Adrenal gland (tissue), 12 donors: ENCODE measurements around the gene ACADL. TPM values are rescaled to one million over a fixed set of nuclear protein-coding genes. Genes with fewer than 3 reads are reported as not detected.

ENCODE experiments used
- DNase-seq, 7 donors: peaks; one replicate each; pipeline ENCODE4 v3.0.0-alpha.2; 2019 to 2020
- H3K27ac ChIP-seq, 5 donors: fragments of 200-600 bp; sonication (generic) in 4 of 5; 1 replicate in 3 of 5; 2 replicates in 2 of 5; pipeline versions ENCODE4 v1.5.1 to v1.8.0; 2016 to 2020; ENCODE audit warnings: mild to moderate bottlenecking in 1 of 5
- H3K27me3 ChIP-seq: fragments of 200-600 bp; 2 replicates; pipeline ENCODE4 v1.8.0; 2021
- H3K36me3 ChIP-seq, 2 donors: fragments of 200-600 bp; replicated peaks in 1 of 2; 1 replicate in 1 of 2; 2 replicates in 1 of 2; pipeline versions ENCODE4 v1.5.1 to v1.8.0; 2018 to 2022
- H3K4me1 ChIP-seq, 2 donors: fragments of 200-600 bp; replicated peaks in 1 of 2; 1 replicate in 1 of 2; 2 replicates in 1 of 2; pipeline versions ENCODE4 v1.5.1 to v1.8.0; 2018 to 2021
- H3K4me3 ChIP-seq, 4 donors: fragments of 200-600 bp; sonication (generic) in 3 of 4; one replicate each; pipeline ENCODE4 v1.5.1; 2016 to 2018
- H3K9me3 ChIP-seq, 3 donors: fragments of 200-600 bp; sonication (generic) in 1 of 3; replicated peaks in 1 of 3; 1 replicate in 2 of 3; 2 replicates in 1 of 3; pipeline versions ENCODE4 v1.5.1 to v1.8.0; 2016 to 2021
- POLR2A ChIP-seq, 2 donors: fragments of 450-650 bp; IDR thresholded peaks; one replicate each; pipeline ENCODE4 v1.6.1; 2017; ENCODE audit warnings: antibody characterized with exemption in 2 of 2, mild to moderate bottlenecking in 2 of 2, moderate library complexity in 1 of 2
- WGBS, 4 donors: extraction: QIAGEN DNeasy Blood & Tissue Kit in 2 of 4; methylation state at CpG; one replicate each; pipeline versions ENCODE4 v1.1.5 to v1.1.7; 2013 to 2017; 5-methylcytosine and 5-hydroxymethylcytosine counted together
- intact Hi-C, 2 donors: fragments of 100-400 bp; cut with DNase I; formaldehyde crosslinking; loops; one replicate each; pipeline versions ENCODE4 v1.14.1 to v1.15.0; 2022 to 2023
- polyA plus RNA-seq, 3 donors: library from polyadenylated mRNA; stranded (reverse); fragments of 200-250 nt in 2 of 3; fragments of 350-450 nt in 1 of 3; fragmentation: Illumina TruSeq in 1 of 3; extraction: RNeasy Lipid Tissue Mini Kit (QIAGEN cat#74804) in 1 of 3; gene quantifications; one replicate each; pipeline ENCODE4 v1.2.3, GENCODE V29; 2013 to 2014
- total RNA-seq, 9 donors: library from RNA; depleted of rRNA in 4 of 9; stranded (reverse); fragments of >200 nt in 4 of 9; fragments of 120-200 nt in 1 of 9; fragmentation: NEBNext Ultra II Directional in 1 of 9; extraction: Animal tissue kit (Norgen Biotek cat#: 25700) in 1 of 9; gene quantifications; one replicate each; pipeline versions ENCODE4 v1.1.0 to v1.2.4, GENCODE V29; 2013 to 2023
- TF ChIP-seq, protein P1 (sequence below), 6 experiments: fragments of 450-650 bp in 4 of 6; fragments of 200-600 bp in 2 of 6; sonication (generic) in 1 of 6; IDR thresholded peaks; 1 replicate in 5 of 6; 2 replicates in 1 of 6; pipeline versions ENCODE4 v1.5.1 to v1.8.0; 2016 to 2021; ENCODE audit warnings: antibody characterized with exemption in 6 of 6, mild to moderate bottlenecking in 2 of 6, moderate library complexity in 1 of 6
- donor health status: healthy with polysubstance abuse.
- donor health status: Bipolar disorder and iron deficiency.
- donor health status: DM: yes; HTN: yes; CAD: no.
- donor health status: DM: no; HTN: no; CAD: no.
- donor health status: DM: no; HTN: no; CAD: no.
- donor health status: DM: yes; HTN: yes; CAD: no.

ACADL gene
- total and polyA plus RNA-seq, 12 donors, result 0.06 to 5.4 (median 1.1) TPM; not detected in 1

DNA sequence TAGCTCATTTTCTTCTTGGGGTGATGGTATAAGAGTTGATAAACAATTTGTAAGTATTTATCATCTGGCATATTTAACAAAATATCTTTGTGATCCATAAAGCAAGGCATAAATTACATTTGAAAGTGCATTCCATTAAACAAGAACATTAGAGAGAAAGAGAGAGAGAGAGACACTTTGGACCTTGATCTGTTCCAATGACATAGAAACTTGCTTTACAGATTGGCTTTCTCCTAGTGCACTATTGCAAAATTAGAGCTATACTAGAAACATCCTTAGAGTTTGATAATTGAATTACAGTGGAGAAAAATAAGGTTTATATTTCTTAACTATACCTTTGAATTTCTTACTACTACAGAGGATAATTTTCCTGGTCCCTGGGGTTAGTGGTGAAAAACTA lies 5.7 kb upstream of the ACADL start:
- intact Hi-C loops, result no loop called here
- Histone ChIP-seq H3K36me3 (no peaks in the 10 kb centered on the region), H3K9me3 (no peaks in the 10 kb centered on the region), H3K4me1 (no peaks in the 10 kb centered on the region), H3K27me3 (no peaks in the 10 kb centered on the region), H3K27ac (no peak overlapping the region), H3K4me3 (no peak overlapping the region)
- no peak for TF ChIP-seq POLR2A (IDR thresholded peaks at IDR 0.05)
- TF ChIP-seq, protein P1, sequence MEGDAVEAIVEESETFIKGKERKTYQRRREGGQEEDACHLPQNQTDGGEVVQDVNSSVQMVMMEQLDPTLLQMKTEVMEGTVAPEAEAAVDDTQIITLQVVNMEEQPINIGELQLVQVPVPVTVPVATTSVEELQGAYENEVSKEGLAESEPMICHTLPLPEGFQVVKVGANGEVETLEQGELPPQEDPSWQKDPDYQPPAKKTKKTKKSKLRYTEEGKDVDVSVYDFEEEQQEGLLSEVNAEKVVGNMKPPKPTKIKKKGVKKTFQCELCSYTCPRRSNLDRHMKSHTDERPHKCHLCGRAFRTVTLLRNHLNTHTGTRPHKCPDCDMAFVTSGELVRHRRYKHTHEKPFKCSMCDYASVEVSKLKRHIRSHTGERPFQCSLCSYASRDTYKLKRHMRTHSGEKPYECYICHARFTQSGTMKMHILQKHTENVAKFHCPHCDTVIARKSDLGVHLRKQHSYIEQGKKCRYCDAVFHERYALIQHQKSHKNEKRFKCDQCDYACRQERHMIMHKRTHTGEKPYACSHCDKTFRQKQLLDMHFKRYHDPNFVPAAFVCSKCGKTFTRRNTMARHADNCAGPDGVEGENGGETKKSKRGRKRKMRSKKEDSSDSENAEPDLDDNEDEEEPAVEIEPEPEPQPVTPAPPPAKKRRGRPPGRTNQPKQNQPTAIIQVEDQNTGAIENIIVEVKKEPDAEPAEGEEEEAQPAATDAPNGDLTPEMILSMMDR (IDR thresholded peaks at IDR 0.05), result no peak
- no peak for DNase-seq

DNA sequence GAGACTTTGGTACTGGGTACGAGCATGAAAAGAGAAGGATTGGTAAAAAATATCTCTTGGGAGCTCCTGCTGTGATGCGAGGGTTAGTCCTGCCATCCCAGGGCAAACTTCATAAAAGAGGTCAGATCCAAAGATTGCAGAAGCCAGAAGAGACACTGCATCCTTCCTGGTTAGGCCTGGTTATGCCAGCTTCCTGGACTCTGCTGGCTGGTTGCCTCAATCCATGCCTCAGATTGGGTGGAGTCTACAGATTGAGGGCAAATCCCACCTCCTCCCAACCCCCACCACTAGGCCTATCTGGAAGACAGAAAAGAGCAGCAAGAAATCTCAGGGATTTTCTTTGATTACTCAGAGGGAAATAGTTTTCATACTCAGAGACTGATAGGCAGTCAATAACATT lies 5.3 kb upstream of the ACADL start:
- no peaks in the 10 kb centered on the region for H3K9me3 ChIP-seq
- no peak overlapping the region for H3K4me3 ChIP-seq
- TF ChIP-seq, protein P1 (IDR thresholded peaks at IDR 0.05), result no peak
- TF ChIP-seq POLR2A (IDR thresholded peaks at IDR 0.05), result no peak
- 78 to 87% (median 83%) methylated on average over 2 of the region's 2 CpGs for WGBS, 4 donors
- no peak for DNase-seq
- intact Hi-C loops, result no loop called here
- H3K27me3 ChIP-seq, result no peaks in the 10 kb centered on the region
- no peaks in the 10 kb centered on the region for H3K4me1 ChIP-seq
- H3K27ac ChIP-seq, result no peak overlapping the region
- no peaks in the 10 kb centered on the region for H3K36me3 ChIP-seq

DNA sequence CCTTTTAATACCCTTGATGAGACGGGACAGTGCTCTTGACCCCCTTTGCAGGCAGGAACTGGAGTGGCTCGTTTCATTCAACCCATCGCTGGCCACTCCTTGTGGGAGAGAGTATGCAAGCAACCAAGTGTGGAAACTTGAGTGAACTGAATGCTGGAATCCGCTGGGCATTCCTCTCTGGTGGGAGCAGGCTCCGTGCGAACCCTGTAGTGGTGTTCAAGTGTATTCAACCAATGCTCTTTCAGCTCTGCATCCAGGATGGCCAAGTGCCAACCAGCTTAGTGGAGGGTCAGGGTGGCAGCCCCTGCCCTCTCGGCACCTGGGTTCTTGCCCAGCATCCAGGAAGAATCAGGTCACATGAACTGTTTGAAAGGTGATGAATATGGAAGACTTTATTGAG lies 3.3 kb upstream of the ACADL start:
- 83 to 89% (median 87%) methylated on average over 7 of the region's 7 CpGs for WGBS, 4 donors
- intact Hi-C loops, result no loop called here
- Histone ChIP-seq H3K4me1 (no peaks in the 10 kb centered on the region), H3K27me3 (no peaks in the 10 kb centered on the region), H3K27ac (no peak overlapping the region), H3K4me3 (no peak overlapping the region), H3K36me3 (no peaks in the 10 kb centered on the region), H3K9me3 (no peaks in the 10 kb centered on the region)
- no peak for TF ChIP-seq POLR2A (IDR thresholded peaks at IDR 0.05)
- TF ChIP-seq, protein P1 (IDR thresholded peaks at IDR 0.05), result no peak
- no peak for DNase-seq

DNA sequence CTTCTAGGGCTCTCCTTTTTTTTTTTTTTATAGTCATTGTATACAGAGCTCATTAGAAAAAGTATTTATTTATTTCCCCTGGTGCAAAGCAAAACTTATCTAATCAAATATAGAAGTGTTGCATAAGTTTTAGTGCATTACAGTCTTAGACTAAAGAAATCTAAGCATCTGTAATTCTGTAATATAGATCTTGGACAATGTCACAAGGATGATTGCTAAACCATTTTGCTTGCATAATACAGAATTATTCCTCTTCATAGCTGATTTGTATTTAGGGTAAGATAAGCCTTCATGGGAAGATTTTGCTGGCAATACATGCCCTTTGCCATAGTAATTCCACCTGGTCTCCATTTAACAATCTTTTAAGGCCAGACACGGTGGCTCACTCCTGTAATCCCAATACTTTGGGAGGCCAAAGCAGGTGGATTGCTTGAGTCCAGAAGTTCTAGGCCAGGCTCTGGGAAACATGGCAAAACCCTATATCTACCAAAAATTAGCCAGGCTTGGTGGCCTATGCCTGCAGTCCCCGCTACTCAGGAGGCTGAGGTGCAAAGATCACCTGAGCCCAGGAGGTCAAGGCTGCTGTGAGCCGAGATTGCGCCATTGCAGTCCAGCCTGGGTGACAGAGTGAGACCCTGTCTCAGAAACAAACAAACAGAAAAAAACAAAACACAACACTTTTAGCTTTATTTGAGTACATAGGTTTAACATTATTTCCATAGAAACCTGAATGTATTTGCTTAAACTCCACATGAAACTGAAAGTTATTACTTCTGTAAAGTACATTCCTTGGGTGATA lies 2.2 kb upstream of the ACADL start:
- no peak for TF ChIP-seq POLR2A (IDR thresholded peaks at IDR 0.05)
- TF ChIP-seq, protein P1 (IDR thresholded peaks at IDR 0.05), result no peak
- Histone ChIP-seq H3K27me3 (no peaks in the 10 kb centered on the region), H3K4me1 (no peaks in the 10 kb centered on the region), H3K4me3 (no peak overlapping the region), H3K27ac (no peak overlapping the region), H3K36me3 (no peaks in the 10 kb centered on the region), H3K9me3 (no peaks in the 10 kb centered on the region)
- DNase-seq, result no peak
- intact Hi-C loops, result no loop called here
- 88 to 94% (median 90%) methylated on average over 4 of the region's 4 CpGs for WGBS, 4 donors
